Neutrophil (primary cell): Measurements from ENCODE around the gene ZNF578.
"Not testable (repeated sequence)": the region's sequence is repeated elsewhere in the genome, so short reads cannot be mapped to it uniquely, and the experiment has no call there.

Experiments used
- H3K27ac ChIP-seq: fragments of 200-600 bp; sonication (generic); 2 replicates; pipeline ENCODE4 v1.5.1; 2016; ENCODE audit warnings: mild to moderate bottlenecking, moderate library complexity
- H3K27me3 ChIP-seq: fragments of 200-600 bp; sonication (generic); 2 replicates; pipeline ENCODE4 v1.6.0; 2016; ENCODE audit warnings: mild to moderate bottlenecking
- H3K36me3 ChIP-seq: fragments of 200-600 bp; sonication (generic); 2 replicates; pipeline ENCODE4 v1.5.1; 2017
- H3K4me1 ChIP-seq, 2 experiments: fragments of 200-600 bp in 1 of 2; sonication (generic) in 1 of 2; 1 replicate in 1 of 2; 2 replicates in 1 of 2; pipeline versions ENCODE4 v1.5.1 to v1.6.1; 2013 to 2016; ENCODE audit warnings: low read depth in 1 of 2, low read length in 1 of 2, mild to moderate bottlenecking in 1 of 2, moderate library complexity in 1 of 2; ENCODE audit not compliant: control insufficient read depth in 1 of 2, insufficient read depth in 1 of 2
- H3K4me3 ChIP-seq, 2 experiments: fragments of 200-600 bp in 1 of 2; sonication (generic) in 1 of 2; 1 replicate in 1 of 2; 2 replicates in 1 of 2; pipeline ENCODE4 v1.5.1; 2013 to 2016; ENCODE audit warnings: low read depth in 1 of 2, low read length in 1 of 2, mild to moderate bottlenecking in 1 of 2, moderate library complexity in 1 of 2
- H3K9me3 ChIP-seq: fragments of 200-600 bp; sonication (generic); 2 replicates; pipeline ENCODE4 v1.5.1; 2016
- CTCF ChIP-seq: fragments of 200-600 bp; sonication (generic); IDR thresholded peaks from 2 replicates; pipeline ENCODE4 v1.5.1; 2016; ENCODE audit warnings: antibody characterized with exemption

Gene ZNF578

GRCh38 chr19:52535771-52536447 lies 82.6 kb downstream of the ZNF578 start:
- peak overlapping the region; percentile 69 for H3K27ac ChIP-seq
- no peaks in the 10 kb centered on the region for H3K36me3 ChIP-seq
- no peaks in the 10 kb centered on the region for H3K27me3 ChIP-seq
- peak; percentile 52 for TF ChIP-seq CTCF
- peaks cover 28 to 36% of the 10 kb centered on the region in 2 experiments for H3K4me1 ChIP-seq
- H3K9me3 ChIP-seq, result no peaks in the 10 kb centered on the region
- peak overlapping the region; percentile 72 to 76 for H3K4me3 ChIP-seq

- TF ChIP-seq CTCF, result no peak
- peak overlapping the region; percentile 69 for H3K27ac ChIP-seq
- H3K9me3 ChIP-seq, result no peaks in the 10 kb centered on the region
- H3K27me3 ChIP-seq, result no peaks in the 10 kb centered on the region
- peaks cover 28 to 36% of the 10 kb centered on the region in 2 experiments for H3K4me1 ChIP-seq
- no peaks in the 10 kb centered on the region for H3K36me3 ChIP-seq
- H3K4me3 ChIP-seq, result peak overlapping the region; percentile 72 to 76
Observed at GRCh38 chr19:52536448-52536800, 83.1 kb downstream of the ZNF578 start.

- not testable (repeated sequence) for H3K36me3 ChIP-seq, H3K4me3 ChIP-seq, H3K27me3 ChIP-seq, H3K9me3 ChIP-seq
- Histone ChIP-seq H3K27ac (peak overlapping the region; percentile 36), H3K4me1 (peaks cover 24 to 31% of the 10 kb centered on the region in 2 experiments)
Observed at GRCh38 chr19:52538815-52539214, 85.5 kb downstream of the ZNF578 start.

- H3K36me3 ChIP-seq, result peaks cover 32% of the 10 kb centered on the region
- not testable (repeated sequence) for H3K4me3 ChIP-seq, H3K27ac ChIP-seq, H3K4me1 ChIP-seq, H3K9me3 ChIP-seq, H3K27me3 ChIP-seq
Observed at GRCh38 chr19:52541176-52541575, 87.8 kb downstream of the ZNF578 start.

DNA sequence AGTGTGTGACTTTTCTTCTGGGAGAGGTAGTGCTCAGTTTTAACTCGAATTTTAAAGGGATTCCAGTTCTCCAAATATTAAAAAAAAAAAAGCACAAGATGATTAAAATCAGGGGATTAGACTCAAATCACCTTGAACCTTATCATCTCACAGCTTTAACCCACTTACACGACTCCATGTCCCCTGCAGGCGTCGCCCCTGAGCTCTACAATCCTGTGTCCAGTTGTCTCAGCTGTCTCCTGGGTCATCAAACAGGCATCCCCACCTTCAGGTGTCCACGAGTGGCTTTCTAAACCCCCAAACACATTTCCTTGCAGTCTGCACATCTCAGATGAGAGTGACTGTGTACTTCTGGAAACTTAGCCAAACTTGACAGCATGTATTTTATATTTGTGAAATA lies 88.3 kb downstream of the ZNF578 start:
- TF ChIP-seq CTCF, result no peak
- Histone ChIP-seq H3K4me1 (peaks cover under 1 to 6% of the 10 kb centered on the region in 2 experiments), H3K27ac (no peak overlapping the region), H3K9me3 (no peaks in the 10 kb centered on the region), H3K27me3 (no peaks in the 10 kb centered on the region), H3K36me3 (peaks cover 34% of the 10 kb centered on the region), H3K4me3 (no peak overlapping the region)

DNA sequence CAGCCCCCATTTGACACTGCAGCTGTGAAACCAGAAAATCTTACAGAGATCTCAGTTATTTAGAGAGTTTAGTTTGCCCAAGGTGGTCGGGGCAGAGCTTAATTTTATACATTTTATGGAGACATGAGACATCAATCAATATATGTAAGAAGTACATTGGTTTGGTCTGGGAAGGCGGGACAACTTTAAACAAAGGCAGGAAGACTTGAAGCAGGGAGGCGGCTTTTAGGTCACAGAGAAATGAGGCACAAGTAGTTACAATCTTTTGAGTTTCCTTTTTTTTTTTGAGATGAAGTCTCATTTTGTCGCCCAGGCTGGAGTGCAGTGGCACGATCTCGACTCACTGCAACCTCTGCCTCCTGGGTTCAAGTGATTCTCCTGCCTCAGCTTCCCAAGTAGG lies 89.2 kb downstream of the ZNF578 start:
- H3K4me3 ChIP-seq, H3K4me1 ChIP-seq, H3K27me3 ChIP-seq, H3K9me3 ChIP-seq, H3K27ac ChIP-seq: not testable (repeated sequence)
- H3K36me3 ChIP-seq, result peaks cover 34% of the 10 kb centered on the region

DNA sequence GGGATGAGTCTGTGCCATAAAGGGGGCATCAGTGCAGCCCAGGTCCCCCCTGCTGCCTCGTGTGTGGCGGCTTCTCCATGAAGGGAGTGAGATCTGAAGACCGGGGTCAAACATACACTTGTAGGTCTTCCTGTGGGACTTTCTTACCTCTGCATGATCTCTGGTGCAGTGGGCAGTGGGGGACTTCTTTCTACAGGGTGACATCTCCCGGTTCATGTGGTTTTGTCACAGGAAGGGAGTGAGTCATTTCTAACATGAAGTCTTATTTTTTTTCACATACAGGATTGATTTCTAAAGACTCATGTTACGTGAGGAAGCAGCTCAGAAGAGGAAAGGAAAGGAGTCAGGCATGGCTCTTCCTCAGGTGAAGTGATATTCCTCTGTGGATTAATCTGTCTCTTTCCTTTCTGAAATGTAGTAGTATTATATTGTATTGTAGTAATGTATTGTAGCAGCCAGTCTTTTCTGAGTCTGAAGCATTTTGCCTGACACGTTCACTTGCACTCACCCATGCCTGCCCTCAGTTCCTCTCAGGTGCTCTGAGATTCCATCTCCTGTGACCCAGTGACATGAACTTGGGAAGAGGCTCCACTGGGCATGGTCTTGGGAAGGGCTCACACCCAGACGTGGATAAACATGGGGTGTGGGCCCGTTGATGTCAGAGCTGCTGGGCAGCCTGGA lies 89.8 kb downstream of the ZNF578 start:
- Histone ChIP-seq H3K36me3 (peaks cover 40% of the 10 kb centered on the region), H3K9me3 (peaks cover under 1% of the 10 kb centered on the region), H3K27ac (no peak overlapping the region), H3K4me3 (no peak overlapping the region), H3K27me3 (no peaks in the 10 kb centered on the region), H3K4me1 (peaks cover 0 to 2% of the 10 kb centered on the region in 2 experiments)
- no peak for TF ChIP-seq CTCF
